GM12872 (cell line): ENCODE data around the gene UBE2I.

Experiments
- CTCF ChIP-seq: IDR thresholded peaks from 3 replicates; pipeline ENCODE4 v1.5.1; 2011; ENCODE audit warnings: low read depth, mild to moderate bottlenecking, low read length, moderate library complexity; ENCODE audit not compliant: insufficient read depth

UBE2I gene

GRCh38 chr16:1286513-1287094, 22.8 kb upstream of the UBE2I start:
- no peak for TF ChIP-seq CTCF

GRCh38 chr16:1287982-1288670, 21.3 kb upstream of the UBE2I start:
- TF ChIP-seq CTCF: no peak

GRCh38 chr16:1288813-1289476, 20.5 kb upstream of the UBE2I start:
- TF ChIP-seq CTCF: no peak

- TF ChIP-seq CTCF: no peak
Observed at GRCh38 chr16:1289477-1289866, 20.0 kb upstream of the UBE2I start.

GRCh38 chr16:1290063-1290501, 19.4 kb upstream of the UBE2I start:
- TF ChIP-seq CTCF: no peak

GRCh38 chr16:1290860-1291575, 18.4 kb upstream of the UBE2I start:
- TF ChIP-seq CTCF: no peak

GRCh38 chr16:1291576-1291974, 17.9 kb upstream of the UBE2I start:
- no peak for TF ChIP-seq CTCF
